Measurements from ENCODE around the gene ERICH6B.

Gene ERICH6B

GRCh38 chr13:45516757-45517156, 98.8 kb downstream of the ERICH6B start:
- Mint-ChIP-seq H3K27ac (no peak overlapping the region), H3K9me3 (no peaks in the 10 kb centered on the region), H3K36me3 (ENCODE audit: low read depth) (peaks cover 80% of the 10 kb centered on the region), H3K27me3 (no peaks in the 10 kb centered on the region), H3K4me3 (no peak overlapping the region), H3K4me1 (ENCODE audit: low read depth) (peaks cover 29% of the 10 kb centered on the region)
- intact Hi-C loops (cut with micrococcal nuclease), result no loop called here

DNA sequence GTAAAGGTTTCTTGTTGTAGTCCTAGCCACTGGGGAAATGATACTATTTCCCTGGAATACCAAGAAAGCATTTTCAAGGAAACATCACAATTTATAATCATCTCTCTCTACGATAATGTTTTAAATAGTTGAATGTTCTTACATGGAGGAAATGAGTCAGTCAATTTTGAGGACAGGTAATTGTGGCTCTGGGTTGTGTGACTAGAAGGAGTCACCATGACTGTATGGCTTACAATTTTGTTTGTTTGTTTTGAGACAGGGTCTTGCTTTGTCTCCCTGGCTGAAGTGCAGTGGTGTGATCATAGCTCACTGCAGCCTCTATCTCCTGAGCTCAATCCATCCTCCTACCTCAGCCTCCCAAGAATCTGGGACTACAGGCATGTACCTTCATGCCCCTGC, 103.4 kb downstream of the ERICH6B start:
- Mint-ChIP-seq H3K9me3 (no peaks in the 10 kb centered on the region), H3K4me3 (no peak overlapping the region), H3K27ac (no peak overlapping the region), H3K4me1 (ENCODE audit: low read depth) (peaks cover 8% of the 10 kb centered on the region), H3K27me3 (no peaks in the 10 kb centered on the region), H3K36me3 (ENCODE audit: low read depth) (peaks cover 87% of the 10 kb centered on the region)
- intact Hi-C loops (cut with micrococcal nuclease), result loop anchor here (5.0 kb wide), 1 partner anchor 205 kb away; no protein-coding TSS in a partner anchor

DNA sequence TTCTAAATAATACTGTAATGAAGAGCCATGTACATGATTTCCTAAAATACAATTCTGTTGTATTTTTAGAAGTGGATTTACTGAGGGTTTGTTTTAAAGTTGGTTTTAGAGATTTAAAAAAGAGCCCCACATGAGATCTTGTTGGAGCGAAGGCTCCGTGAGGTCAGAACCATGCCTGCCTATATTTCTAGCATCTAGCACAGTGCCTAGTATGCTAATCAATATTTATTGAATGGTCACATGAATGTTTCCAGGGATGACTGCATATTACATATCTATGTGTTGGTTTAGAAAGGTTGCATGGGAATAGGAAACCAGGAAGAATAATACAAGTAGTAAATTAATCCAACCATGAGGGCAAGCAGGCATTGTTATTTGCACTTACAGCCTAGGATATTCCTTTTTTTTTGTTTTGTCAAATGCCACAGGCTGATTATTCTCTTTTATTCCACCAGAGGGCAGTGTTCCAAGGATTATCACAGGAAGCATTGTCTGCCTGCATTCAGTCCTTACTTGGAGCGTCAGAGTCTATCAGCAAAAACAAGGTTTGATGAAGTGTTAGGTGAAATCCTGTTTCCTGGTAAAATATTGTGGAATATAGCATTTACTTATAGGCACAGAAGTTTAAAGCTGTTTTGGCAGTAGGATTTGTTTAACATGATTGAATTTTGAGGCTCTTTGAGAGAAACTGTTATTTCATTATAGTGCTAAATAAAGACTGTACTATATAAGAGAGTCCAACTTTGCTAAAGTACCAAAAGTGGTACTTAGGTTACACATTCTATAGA, 104.0 kb downstream of the ERICH6B start:
- H3K4me3 Mint-ChIP-seq, result no peak overlapping the region
- H3K4me1 Mint-ChIP-seq (ENCODE audit: low read depth), result peaks cover 8% of the 10 kb centered on the region
- H3K27ac Mint-ChIP-seq, result no peak overlapping the region
- no peaks in the 10 kb centered on the region for H3K9me3 Mint-ChIP-seq
- H3K27me3 Mint-ChIP-seq, result no peaks in the 10 kb centered on the region
- H3K36me3 Mint-ChIP-seq (ENCODE audit: low read depth), result peaks cover 88% of the 10 kb centered on the region
- intact Hi-C loops (cut with micrococcal nuclease), result loop anchor here (5.0 kb wide), 1 partner anchor 206 kb away; no protein-coding TSS in a partner anchor

DNA sequence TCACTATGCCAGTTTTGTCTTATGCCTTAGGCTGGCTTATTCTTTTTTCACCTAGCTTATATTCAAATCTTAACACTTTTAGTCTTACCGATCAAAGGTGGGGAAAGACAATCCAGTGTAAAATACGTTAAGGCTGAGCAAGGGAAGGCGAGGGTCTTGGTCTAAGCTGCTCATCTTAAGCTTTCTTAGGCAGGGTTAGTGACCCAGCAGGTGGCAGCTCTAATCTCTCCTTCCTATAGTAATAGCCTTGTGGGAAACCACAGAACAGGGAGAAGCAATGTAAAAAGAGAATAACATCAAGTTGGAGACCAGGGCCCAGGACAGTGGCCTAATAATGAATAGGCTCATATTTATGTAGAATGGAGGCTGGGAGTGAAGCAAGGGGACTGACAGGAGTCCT, 104.9 kb downstream of the ERICH6B start:
- Mint-ChIP-seq H3K36me3 (ENCODE audit: low read depth) (peaks cover 88% of the 10 kb centered on the region), H3K4me3 (no peak overlapping the region), H3K27ac (no peak overlapping the region), H3K9me3 (no peaks in the 10 kb centered on the region), H3K4me1 (ENCODE audit: low read depth) (peaks cover 8% of the 10 kb centered on the region), H3K27me3 (no peaks in the 10 kb centered on the region)
- intact Hi-C loops (cut with micrococcal nuclease), result loop anchor here (5.0 kb wide), 1 partner anchor 207 kb away; no protein-coding TSS in a partner anchor

DNA sequence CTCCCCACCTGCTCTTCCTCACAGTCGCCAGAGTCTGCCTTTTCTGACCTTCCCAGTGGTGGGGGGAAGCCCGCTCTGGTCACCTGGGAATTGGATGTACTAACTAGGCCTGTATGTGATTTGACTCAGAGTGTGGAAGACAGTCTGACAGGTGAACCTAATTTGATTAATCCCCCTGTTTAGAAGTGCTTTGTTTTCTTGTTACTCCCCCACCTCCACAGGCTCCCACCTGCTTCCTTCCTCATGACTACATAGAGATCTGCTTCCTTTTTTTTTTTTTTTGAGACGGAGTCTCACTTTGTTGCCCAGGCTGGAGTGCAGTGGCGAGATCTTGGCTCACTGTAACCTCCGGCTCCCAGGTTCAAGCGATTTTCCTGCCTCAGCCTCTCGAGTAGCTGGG, 106.8 kb downstream of the ERICH6B start:
- Mint-ChIP-seq H3K27me3 (no peaks in the 10 kb centered on the region), H3K36me3 (ENCODE audit: low read depth) (peaks cover 86% of the 10 kb centered on the region), H3K4me3 (no peak overlapping the region), H3K4me1 (ENCODE audit: low read depth) (peaks cover 8% of the 10 kb centered on the region), H3K27ac (no peak overlapping the region), H3K9me3 (no peaks in the 10 kb centered on the region)
- intact Hi-C loops (cut with micrococcal nuclease), result no loop called here

GRCh38 chr13:45506811-45507210, 108.7 kb downstream of the ERICH6B start:
- intact Hi-C loops (cut with micrococcal nuclease), result no loop called here
- H3K27ac Mint-ChIP-seq, result no peak overlapping the region
- H3K4me1 Mint-ChIP-seq (ENCODE audit: low read depth), result peaks cover 8% of the 10 kb centered on the region
- H3K36me3 Mint-ChIP-seq (ENCODE audit: low read depth), result peaks cover 90% of the 10 kb centered on the region
- no peaks in the 10 kb centered on the region for H3K9me3 Mint-ChIP-seq
- H3K27me3 Mint-ChIP-seq, result no peaks in the 10 kb centered on the region
- H3K4me3 Mint-ChIP-seq, result no peak overlapping the region

DNA sequence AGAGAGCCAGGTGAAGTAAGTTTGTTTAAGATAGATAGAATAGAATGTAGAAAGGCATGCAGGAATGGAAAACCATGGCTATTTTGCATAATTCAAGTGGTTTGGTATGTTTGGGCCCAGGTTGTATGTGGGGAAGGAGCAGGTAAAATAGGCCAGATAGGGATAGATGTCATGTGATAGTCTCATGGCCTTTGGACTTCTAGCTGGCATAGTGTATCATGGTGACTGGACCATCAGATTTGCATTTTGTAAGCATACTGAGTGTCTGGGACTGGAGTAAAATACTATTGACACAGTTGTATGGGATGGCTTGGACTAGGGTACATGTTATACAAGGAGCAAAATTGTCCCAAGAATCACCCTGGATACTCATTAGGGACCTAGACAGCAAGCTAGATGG, 111.9 kb downstream of the ERICH6B start:
- Mint-ChIP-seq H3K4me3 (no peak overlapping the region), H3K27me3 (no peaks in the 10 kb centered on the region), H3K36me3 (ENCODE audit: low read depth) (peaks cover 84% of the 10 kb centered on the region), H3K9me3 (no peaks in the 10 kb centered on the region), H3K27ac (no peak overlapping the region), H3K4me1 (ENCODE audit: low read depth) (peaks cover 3% of the 10 kb centered on the region)
- intact Hi-C loops (cut with micrococcal nuclease), result no loop called here

DNA sequence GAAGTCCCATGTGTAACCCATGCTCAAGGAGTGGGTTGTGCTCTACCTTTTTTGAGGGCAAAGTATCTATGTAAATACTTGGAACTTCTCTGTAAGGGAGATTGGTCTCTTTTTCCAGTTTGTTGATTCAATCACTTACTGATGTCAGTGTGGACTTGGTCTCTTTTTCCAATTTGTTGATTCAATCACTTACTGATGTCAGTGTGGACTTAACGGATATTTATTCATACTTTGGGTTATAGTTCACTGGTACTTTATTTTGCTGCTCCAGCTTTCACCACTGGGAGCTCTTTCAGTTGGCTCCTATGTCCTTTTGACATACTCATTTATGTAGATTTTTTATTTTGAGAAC, 114.4 kb downstream of the ERICH6B start:
- no peaks in the 10 kb centered on the region for H3K4me1 Mint-ChIP-seq (ENCODE audit: low read depth)
- H3K27me3 Mint-ChIP-seq, result no peaks in the 10 kb centered on the region
- intact Hi-C loops (cut with micrococcal nuclease), result no loop called here
- peaks cover 89% of the 10 kb centered on the region for H3K36me3 Mint-ChIP-seq (ENCODE audit: low read depth)
- no peak overlapping the region for H3K4me3 Mint-ChIP-seq
- no peak overlapping the region for H3K27ac Mint-ChIP-seq
- H3K9me3 Mint-ChIP-seq, result no peaks in the 10 kb centered on the region

- no peak overlapping the region for H3K27ac Mint-ChIP-seq
- no peaks in the 10 kb centered on the region for H3K4me1 Mint-ChIP-seq (ENCODE audit: low read depth)
- no peaks in the 10 kb centered on the region for H3K9me3 Mint-ChIP-seq
- intact Hi-C loops (cut with micrococcal nuclease), result no loop called here
- H3K4me3 Mint-ChIP-seq, result no peak overlapping the region
- peaks cover 89% of the 10 kb centered on the region for H3K36me3 Mint-ChIP-seq (ENCODE audit: low read depth)
- H3K27me3 Mint-ChIP-seq, result no peaks in the 10 kb centered on the region
Measured at GRCh38 chr13:45500492-45501174, 114.9 kb downstream of the ERICH6B start.

DNA sequence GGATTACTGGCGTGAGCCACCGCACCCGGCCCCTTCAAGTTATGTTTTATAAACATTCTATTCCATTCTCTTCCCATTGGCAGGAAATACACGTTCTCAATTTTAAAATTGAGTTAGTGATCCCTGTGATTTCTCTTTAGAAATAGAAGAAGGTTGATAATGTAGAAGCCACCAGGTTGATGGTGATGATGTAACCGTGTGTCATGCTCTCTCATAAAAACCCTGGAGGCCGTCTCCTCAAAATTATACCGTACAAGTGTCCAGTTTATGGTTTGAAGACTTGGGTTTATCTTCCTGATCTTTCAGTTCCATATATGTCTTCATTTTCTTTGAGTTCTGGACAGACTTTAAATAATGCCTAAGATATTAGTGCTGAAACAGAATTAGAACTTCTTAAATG, 118.6 kb downstream of the ERICH6B start:
- H3K9me3 Mint-ChIP-seq, result no peaks in the 10 kb centered on the region
- H3K27ac Mint-ChIP-seq, result no peak overlapping the region
- intact Hi-C loops (cut with micrococcal nuclease), result loop anchor here (10.0 kb wide), 1 partner anchor 122 kb away; no protein-coding TSS in a partner anchor
- H3K36me3 Mint-ChIP-seq (ENCODE audit: low read depth), result peaks cover 86% of the 10 kb centered on the region
- H3K4me3 Mint-ChIP-seq, result no peak overlapping the region
- H3K27me3 Mint-ChIP-seq, result no peaks in the 10 kb centered on the region
- no peaks in the 10 kb centered on the region for H3K4me1 Mint-ChIP-seq (ENCODE audit: low read depth)

DNA sequence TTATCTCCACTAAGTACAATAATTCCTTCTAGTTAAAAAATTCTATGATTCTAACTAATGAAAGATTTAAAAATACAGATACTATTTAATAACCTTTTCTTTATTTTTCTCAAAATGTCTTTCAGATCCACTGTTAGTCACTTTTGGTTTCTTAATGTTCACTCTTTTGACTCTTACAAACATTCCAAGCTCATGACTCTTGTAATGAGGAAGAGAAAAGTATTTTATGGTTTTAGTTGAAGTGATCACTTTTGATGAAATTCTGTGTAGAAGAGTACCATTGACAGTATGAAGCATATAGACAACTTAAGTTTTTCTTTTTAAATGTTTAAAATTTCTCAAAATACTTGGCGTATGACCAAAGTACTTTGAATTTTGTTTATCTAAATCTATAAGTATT, 123.0 kb downstream of the ERICH6B start:
- H3K27me3 Mint-ChIP-seq, result no peaks in the 10 kb centered on the region
- H3K9me3 Mint-ChIP-seq, result no peaks in the 10 kb centered on the region
- H3K4me1 Mint-ChIP-seq (ENCODE audit: low read depth), result no peaks in the 10 kb centered on the region

More for the DNA sequence above, 123.0 kb downstream of the ERICH6B start:
- Mint-ChIP-seq H3K36me3 (ENCODE audit: low read depth) (peaks cover 78% of the 10 kb centered on the region), H3K27ac (no peak overlapping the region), H3K4me3 (no peak overlapping the region)
- intact Hi-C loops (cut with micrococcal nuclease), result loop anchor here (10.0 kb wide), 1 partner anchor 118 kb away; no protein-coding TSS in a partner anchor

Measured in dendritic cell treated with granulocyte-macrophage colony-stimulating factor and Interleukin-4, amounts not matched to agents 40 ng/mL and 50 ng/mL, for 4 days (primary cell).